Mesenchymal stem cell (in vitro differentiated cells and primary cell): ENCODE data around the gene TNNI2.

ENCODE experiments used
- DNase-seq: peaks from one replicate; pipeline ENCODE4 v3.0.0-alpha.2; 2013
- H2AFZ ChIP-seq: one replicate; pipeline ENCODE4 v1.6.1; 2013; ENCODE audit warnings: low read depth, mild to moderate bottlenecking, control low read depth, inconsistent platforms, low read length, moderate library complexity
- H2AK5ac ChIP-seq: 2 replicates; pipeline ENCODE4 v1.6.1; 2013; ENCODE audit warnings: low read length, moderate library complexity, mild to moderate bottlenecking, inconsistent platforms; ENCODE audit not compliant: severe bottlenecking
- H2BK120ac ChIP-seq: one replicate; pipeline ENCODE4 v1.6.1; 2013; ENCODE audit warnings: low read depth, mild to moderate bottlenecking, inconsistent platforms, low read length, moderate library complexity
- H2BK12ac ChIP-seq, 2 experiments: one replicate each; pipeline ENCODE4 v1.6.1; 2013; ENCODE audit warnings: inconsistent platforms in 2 of 2, low read length in 2 of 2, mild to moderate bottlenecking in 2 of 2, moderate library complexity in 2 of 2, control low read depth in 1 of 2
- H2BK15ac ChIP-seq: one replicate; pipeline ENCODE4 v1.6.1; 2013; ENCODE audit warnings: mild to moderate bottlenecking, low read depth, inconsistent platforms; ENCODE audit not compliant: poor library complexity, severe bottlenecking
- H2BK5ac ChIP-seq: 2 replicates; pipeline ENCODE4 v1.6.1; 2013; ENCODE audit warnings: low read depth, mild to moderate bottlenecking, low read length, control low read depth, inconsistent platforms; ENCODE audit not compliant: poor library complexity, severe bottlenecking
- H3K14ac ChIP-seq, 2 experiments: one replicate each; pipeline ENCODE4 v1.6.1; 2013; ENCODE audit warnings: inconsistent platforms in 2 of 2, low read length in 2 of 2, control low read depth in 1 of 2, mild to moderate bottlenecking in 1 of 2, moderate library complexity in 1 of 2
- H3K18ac ChIP-seq, 2 experiments: one replicate each; pipeline ENCODE4 v1.6.1; 2013; ENCODE audit warnings: inconsistent platforms in 2 of 2, low read length in 2 of 2, control low read depth in 1 of 2, low read depth in 1 of 2, mild to moderate bottlenecking in 1 of 2
- H3K23ac ChIP-seq, 2 experiments: one replicate each; pipeline ENCODE4 v1.6.1; 2013; ENCODE audit warnings: inconsistent platforms in 2 of 2, low read length in 2 of 2, mild to moderate bottlenecking in 2 of 2, moderate library complexity in 2 of 2, control low read depth in 1 of 2
- H3K27ac ChIP-seq: 2 replicates; pipeline ENCODE4 v1.5.1; 2013; ENCODE audit warnings: mild to moderate bottlenecking, moderate library complexity, low read length, control low read depth, inconsistent platforms; ENCODE audit not compliant: poor library complexity, severe bottlenecking
- H3K27me3 ChIP-seq, 2 experiments: 2 replicates each; pipeline versions ENCODE4 v1.6.1 to v1.7.0; 2013; ENCODE audit warnings: low read length in 2 of 2, mild to moderate bottlenecking in 2 of 2, moderate library complexity in 2 of 2, control low read depth in 1 of 2, inconsistent platforms in 1 of 2; ENCODE audit not compliant: control insufficient read depth in 1 of 2, insufficient read depth in 1 of 2
- H3K36me3 ChIP-seq, 2 experiments: 2 replicates each; pipeline versions ENCODE4 v1.6.1 to v1.7.0; 2013; ENCODE audit warnings: low read length in 2 of 2, control low read depth in 1 of 2, inconsistent platforms in 1 of 2, low read depth in 1 of 2, mild to moderate bottlenecking in 1 of 2; ENCODE audit not compliant: insufficient read depth in 2 of 2, control insufficient read depth in 1 of 2
- H3K4ac ChIP-seq, 2 experiments: one replicate each; pipeline ENCODE4 v1.6.1; 2013; ENCODE audit warnings: inconsistent platforms in 2 of 2, low read length in 2 of 2, mild to moderate bottlenecking in 2 of 2, moderate library complexity in 2 of 2, control low read depth in 1 of 2, low read depth in 1 of 2
- H3K4me1 ChIP-seq: 2 replicates; pipeline ENCODE4 v1.6.1; 2013; ENCODE audit warnings: low read depth, low read length, control low read depth; ENCODE audit not compliant: control insufficient read depth, insufficient read depth
- H3K4me2 ChIP-seq: 2 replicates; pipeline ENCODE4 v1.6.1; 2013; ENCODE audit warnings: low read length, mild to moderate bottlenecking, inconsistent platforms; ENCODE audit not compliant: poor library complexity, severe bottlenecking
- H3K4me3 ChIP-seq, 2 experiments: 2 replicates each; pipeline versions ENCODE4 v1.5.1 to v1.7.0; 2013; ENCODE audit warnings: low read length in 2 of 2, mild to moderate bottlenecking in 2 of 2, control low read depth in 1 of 2, low read depth in 1 of 2; ENCODE audit not compliant: insufficient read depth in 1 of 2
- H3K79me1 ChIP-seq: replicated peaks from 2 replicates; pipeline ENCODE4 v1.6.1; 2013; ENCODE audit warnings: mild to moderate bottlenecking, control low read depth, low read length, inconsistent platforms; ENCODE audit not compliant: poor library complexity, severe bottlenecking
- H3K9ac ChIP-seq: 2 replicates; pipeline ENCODE4 v1.7.0; 2013; ENCODE audit warnings: mild to moderate bottlenecking, low read length, moderate library complexity
- H3K9me3 ChIP-seq: 2 replicates; pipeline ENCODE4 v1.7.0; 2013; ENCODE audit warnings: mild to moderate bottlenecking, low read length; ENCODE audit not compliant: control insufficient read depth
- H4K8ac ChIP-seq: one replicate; pipeline ENCODE4 v1.6.1; 2013; ENCODE audit warnings: inconsistent platforms, mild to moderate bottlenecking, low read length, moderate library complexity
- H4K91ac ChIP-seq: one replicate; pipeline ENCODE4 v1.6.1; 2013; ENCODE audit warnings: mild to moderate bottlenecking, low read length, inconsistent platforms
- WGBS: methylation state at CpG from one replicate; pipeline ENCODE4 v1.1.7; 2013; ENCODE audit warnings: mixed read lengths; 5-methylcytosine and 5-hydroxymethylcytosine counted together

TNNI2 gene

DNA sequence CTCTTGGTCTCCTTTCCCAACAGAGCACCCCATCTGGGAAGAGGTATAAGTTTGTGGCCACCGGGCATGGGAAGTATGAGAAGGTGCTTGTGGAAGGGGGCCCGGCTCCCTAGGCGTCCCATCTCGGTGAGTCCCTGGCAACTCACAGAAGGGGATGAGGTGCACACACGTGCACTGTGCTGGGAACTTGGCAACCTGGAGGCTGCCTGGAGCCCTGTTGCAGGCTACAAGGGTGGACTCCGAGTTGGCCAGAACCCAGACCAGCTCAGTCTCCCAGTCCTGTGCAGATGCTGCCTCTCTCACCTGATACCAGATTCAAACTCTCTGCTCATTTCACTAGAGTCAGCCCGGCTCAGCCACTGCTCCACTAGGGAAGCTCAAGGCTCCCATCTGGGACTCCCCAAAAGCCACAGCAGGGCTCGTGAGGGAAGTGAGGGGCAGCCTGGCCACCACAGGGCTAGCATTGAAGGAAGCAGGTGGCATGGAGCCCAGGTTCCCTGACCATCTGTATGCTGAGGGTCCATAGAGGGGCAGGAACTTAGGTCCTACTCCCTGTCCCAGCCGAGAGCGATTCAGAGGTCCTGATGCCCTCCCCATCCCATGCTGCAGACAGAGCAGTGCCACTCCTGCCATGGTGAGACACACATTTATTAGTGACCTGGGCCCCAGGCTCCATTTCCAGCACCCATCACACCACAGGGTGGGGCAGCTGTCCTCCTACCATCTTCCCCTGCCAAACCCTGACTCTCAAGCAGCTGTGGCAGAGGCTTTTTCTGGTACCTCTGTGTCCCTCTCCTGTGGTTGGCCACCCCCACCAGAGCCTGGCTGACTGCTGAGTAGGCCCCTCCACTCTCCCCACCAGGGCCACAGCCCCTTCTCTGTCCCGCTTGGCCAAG, 48.9 kb downstream of the TNNI2 start:
- H4K91ac ChIP-seq, result no peak overlapping the region
- DNase-seq, result no peak

GRCh38 chr11:1888347-1888753, 49.6 kb downstream of the TNNI2 start:
- Histone ChIP-seq H3K14ac (no peak overlapping the region), H4K8ac (no peak overlapping the region), H2BK5ac (no peak overlapping the region), H3K4me2 (no peak overlapping the region), H3K27me3 (no peaks in the 10 kb centered on the region), H2AK5ac (no peak overlapping the region), H3K4me3 (no peak overlapping the region), H3K27ac (no peak overlapping the region), H2BK15ac (no peak overlapping the region), H2AFZ (no peak overlapping the region), H4K91ac (no peak overlapping the region), H3K4me1 (peaks cover 1% of the 10 kb centered on the region), H2BK120ac (no peak overlapping the region), H3K4ac (no peak overlapping the region), H3K18ac (no peak overlapping the region), H3K79me1 (no peaks in the 10 kb centered on the region), H3K9me3 (no peaks in the 10 kb centered on the region), H3K9ac (peak overlapping the region; percentile 22), H3K23ac (no peak overlapping the region), H3K36me3 (peaks cover 11 to 63% of the 10 kb centered on the region in 2 experiments), H2BK12ac (no peak overlapping the region)
- no peak for DNase-seq
- 79% methylated on average over 9 of the region's 9 CpGs for WGBS

More for the DNA sequence above, 48.9 kb downstream of the TNNI2 start:
- Histone ChIP-seq H4K8ac (no peak overlapping the region), H3K9me3 (no peaks in the 10 kb centered on the region), H3K4me1 (peaks cover 2% of the 10 kb centered on the region), H2AK5ac (no peak overlapping the region), H3K14ac (no peak overlapping the region), H3K36me3 (peaks cover 11 to 69% of the 10 kb centered on the region in 2 experiments), H3K27me3 (no peaks in the 10 kb centered on the region), H3K79me1 (no peaks in the 10 kb centered on the region), H2BK120ac (no peak overlapping the region), H3K9ac (peak overlapping the region; percentile 22), H2BK12ac (no peak overlapping the region), H2BK5ac (no peak overlapping the region), H3K27ac (no peak overlapping the region), H3K4me2 (no peak overlapping the region), H2AFZ (no peak overlapping the region), H3K4me3 (no peak overlapping the region), H3K4ac (no peak overlapping the region), H3K23ac (no peak overlapping the region), H2BK15ac (no peak overlapping the region), H3K18ac (no peak overlapping the region)
- WGBS, result 92% methylated on average over 11 of the region's 11 CpGs

DNA sequence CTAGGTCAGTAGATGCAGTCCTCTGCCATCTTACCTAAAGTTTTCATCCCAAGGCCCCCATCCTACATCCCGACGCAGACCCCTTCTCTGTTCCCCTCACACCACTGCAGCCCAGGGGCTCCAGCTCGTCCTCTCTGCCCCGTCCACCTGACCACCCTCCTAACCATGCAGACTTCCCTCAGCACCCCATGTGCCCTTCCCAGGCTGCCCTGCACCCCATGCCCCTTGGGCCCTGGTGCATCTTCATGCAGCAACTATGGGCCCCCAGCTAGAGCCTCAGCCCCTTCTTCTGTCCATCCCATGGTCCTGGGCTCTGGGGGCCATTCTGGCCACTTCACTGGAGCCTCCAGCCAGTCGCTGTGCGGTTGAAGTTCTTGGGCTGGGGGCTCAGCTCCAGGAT, 50.0 kb downstream of the TNNI2 start:
- Histone ChIP-seq H3K9ac (no peak overlapping the region), H3K4me1 (no peaks in the 10 kb centered on the region), H3K27ac (no peak overlapping the region), H3K14ac (peak overlapping the region in 1 of 2 experiments; percentile 42), H2BK12ac (no peak overlapping the region), H3K79me1 (no peaks in the 10 kb centered on the region), H2BK120ac (no peak overlapping the region), H3K18ac (no peak overlapping the region), H2AK5ac (no peak overlapping the region), H3K9me3 (no peaks in the 10 kb centered on the region), H3K27me3 (no peaks in the 10 kb centered on the region), H3K4me3 (no peak overlapping the region), H4K8ac (no peak overlapping the region), H3K4me2 (no peak overlapping the region), H2AFZ (no peak overlapping the region), H3K36me3 (peaks cover 11 to 59% of the 10 kb centered on the region in 2 experiments), H3K4ac (no peak overlapping the region), H2BK5ac (no peak overlapping the region), H4K91ac (no peak overlapping the region), H2BK15ac (no peak overlapping the region), H3K23ac (no peak overlapping the region)
- no peak for DNase-seq
- 90% methylated on average over 6 of the region's 6 CpGs for WGBS

- DNase-seq, result no peak
- H3K9ac ChIP-seq, result no peak overlapping the region
- no peaks in the 10 kb centered on the region for H3K79me1 ChIP-seq
- H4K91ac ChIP-seq, result no peak overlapping the region
- H2BK15ac ChIP-seq, result no peak overlapping the region
- H3K4me3 ChIP-seq, result no peak overlapping the region
- H3K14ac ChIP-seq, result no peak overlapping the region
- no peak overlapping the region for H3K18ac ChIP-seq
- no peak overlapping the region for H2AK5ac ChIP-seq
- H3K9me3 ChIP-seq, result no peaks in the 10 kb centered on the region
- no peak overlapping the region for H2AFZ ChIP-seq
- H2BK120ac ChIP-seq, result no peak overlapping the region
- H3K27ac ChIP-seq, result no peak overlapping the region
- no peak overlapping the region for H2BK5ac ChIP-seq
- no peak overlapping the region for H3K4ac ChIP-seq
- H3K4me1 ChIP-seq, result no peaks in the 10 kb centered on the region
- no peak overlapping the region for H2BK12ac ChIP-seq
- no peak overlapping the region for H4K8ac ChIP-seq
- no peak overlapping the region for H3K23ac ChIP-seq
- H3K4me2 ChIP-seq, result no peak overlapping the region
- H3K27me3 ChIP-seq, result no peaks in the 10 kb centered on the region
- H3K36me3 ChIP-seq, result peaks cover 9 to 53% of the 10 kb centered on the region in 2 experiments
- 95% methylated on average over 28 of the region's 34 CpGs for WGBS
These were observed 50.6 kb downstream of the TNNI2 start for GRCh38 chr11:1889224-1889930.
